SH-SY5Y (cell line): ENCODE measurements around the gene EMD.

Experiments used
- GATA2 ChIP-seq: IDR thresholded peaks from 2 replicates; pipeline ENCODE4 v1.6.1; 2011; ENCODE audit warnings: mild to moderate bottlenecking, low read depth, low read length
- GATA3 ChIP-seq: IDR thresholded peaks from 2 replicates; pipeline ENCODE4 v1.6.1; 2011; ENCODE audit warnings: low read depth, mild to moderate bottlenecking, low read length, moderate library complexity

EMD gene

GRCh38 chrX:154374313-154375155 is 4.6 kb upstream of the EMD start, which contains the start of gene FLNA:
FLNA (minus strand) TSS chrX:154374634; CDS start chrX:154371245, 3,389 bp downstream.
- TF ChIP-seq GATA2 = no peak
- TF ChIP-seq GATA3 = no peak

GRCh38 chrX:154375156-154375504 is 4.0 kb upstream of the EMD start:
- no peak for TF ChIP-seq GATA2
- TF ChIP-seq GATA3 = no peak

- no peak for TF ChIP-seq GATA2
- TF ChIP-seq GATA3 = no peak
Observed at GRCh38 chrX:154376774-154377173, 2.3 kb upstream of the EMD start.

- TF ChIP-seq GATA3 = no peak
- no peak for TF ChIP-seq GATA2
Observed at GRCh38 chrX:154378059-154378798, 866 bp upstream of the EMD start.

GRCh38 chrX:154379569-154379951 is 465 bp downstream of the EMD start:
- TF ChIP-seq GATA3 = no peak
- TF ChIP-seq GATA2 = no peak

GRCh38 chrX:154380153-154380552 is 1.1 kb downstream of the EMD start:
- TF ChIP-seq GATA2 (no peak), GATA3 (no peak)

GRCh38 chrX:154380787-154381186 is 1.7 kb downstream of the EMD start:
- TF ChIP-seq GATA2 (no peak), GATA3 (no peak)

GRCh38 chrX:154381271-154381670 is 2.2 kb downstream of the EMD start:
- TF ChIP-seq GATA3 = no peak
- TF ChIP-seq GATA2 = no peak

- TF ChIP-seq GATA3 = no peak
- no peak for TF ChIP-seq GATA2
Observed at GRCh38 chrX:154382483-154383069, 3.5 kb downstream of the EMD start.

- no peak for TF ChIP-seq GATA2
Observed at GRCh38 chrX:154383359-154384283, 4.5 kb downstream of the EMD start.

- no peak for TF ChIP-seq GATA3
- TF ChIP-seq GATA2 = no peak
Observed at GRCh38 chrX:154384284-154384892, 5.3 kb downstream of the EMD start.

GRCh38 chrX:154396973-154397887 is 18.1 kb downstream of the EMD start:
- TF ChIP-seq GATA2 (no peak), GATA3 (no peak)
